K562 (cell line): ENCODE measurements around the gene TRRAP. TPM values are rescaled to one million over a fixed set of nuclear protein-coding genes. Genes with fewer than 3 reads are reported as not detected.
A peak's percentile ranks its signal among the peaks of the same experiment; 100 is the strongest.

Experiments
- CREB3L1 ChIP-seq: fragments of 450-650 bp; IDR thresholded peaks from 2 replicates; pipeline ENCODE4 v1.6.1; 2014; ENCODE audit warnings: low read depth, mild to moderate bottlenecking, moderate library complexity, borderline replicate concordance
- MAX ChIP-seq: sonication (generic); formaldehyde crosslinking; IDR thresholded peaks from 2 replicates; pipeline ENCODE4 v1.9.0; 2022; ENCODE audit warnings: mild to moderate bottlenecking, missing genetic modification reagents
- REST ChIP-seq, 2 experiments: fragments of 450-650 bp; formaldehyde crosslinking in 1 of 2; IDR thresholded peaks; 2 replicates each; pipeline versions ENCODE4 v1.4.0 to v1.6.1; 2014 to 2020; ENCODE audit warnings: mild to moderate bottlenecking in 2 of 2, borderline replicate concordance in 1 of 2, low read depth in 1 of 2
- polyA plus RNA-seq, 8 experiments: library from polyadenylated mRNA; depleted of rRNA in 4 of 8; stranded (reverse) in 5 of 8; unstranded in 3 of 8; fragments of >200 nt; fragmentation: Nextera tagmentation in 2 of 8; fragmentation: Illumina TruSeq in 1 of 8; extraction: Ambion mirVana in 2 of 8; extraction: Trizol in 1 of 8; gene quantifications; 2 replicates each; pipeline versions ENCODE4 v1.2.1 to v1.2.3, GENCODE V29; 2011 to 2014; ENCODE audit warnings: inconsistent platforms in 1 of 8, missing spikeins in 1 of 8
- total RNA-seq, 7 experiments: library from RNA; depleted of rRNA in 6 of 7; stranded (reverse); fragments of >200 nt in 6 of 7; fragmentation: Illumina TruSeq in 2 of 7; extraction: Trizol in 2 of 7; gene quantifications; 2 replicates each; pipeline versions ENCODE4 v1.2.1 to v1.2.3, GENCODE V29; 2011 to 2021; ENCODE audit warnings: low replicate concordance in 1 of 7

TRRAP gene
- total and polyA plus RNA-seq, 9 of the 15 experiments (the other 6 are each of a cell fraction or from before 2014, with no cell fraction given), result 1.3 to 47.2 (median 9.7) TPM

GRCh38 chr7:98913026-98913425 is 34.7 kb downstream of the TRRAP start (continued):
- TF ChIP-seq REST (IDR thresholded peaks at IDR 0.05; ENCODE audit: borderline replicate concordance), result peak; percentile 84
- TF ChIP-seq REST (CRISPR knock-in tag; IDR thresholded peaks at IDR 0.05; ENCODE audit: low read depth), result no peak
- no peak for TF ChIP-seq CREB3L1
- no peak for TF ChIP-seq MAX (CRISPR knock-in tag)
